T-helper 1 cell treated with Interleukin-12 subunit alpha and Interleukin-12 subunit beta and Interleukin-4 antibody, amounts not matched to agents 30 ng/mL and 1 ng/mL, for 36 hours (primary cell): ENCODE measurements around the gene NUP133. TPM values are rescaled to one million over a fixed set of nuclear protein-coding genes. Genes with fewer than 3 reads are reported as not detected.

Source experiments
- total RNA-seq: library from RNA; stranded (reverse); gene quantifications from 2 replicates; pipeline ENCODE4 v1.2.3, GENCODE V29; 2022

NUP133 gene
- total RNA-seq, 1 donor from 2014 or later, result 37.5 TPM

Other genes with a start within 250 kb of the NUP133 start
- 24.4 and 25.1 TPM in 2 replicates for gene RAB4A, start 237.2 kb downstream of the NUP133 start, total RNA-seq
- 8.4 and 8.8 TPM in 2 replicates for gene CCSAP, start 165.3 kb downstream of the NUP133 start, total RNA-seq
- gene ACTA1, start 74.2 kb downstream of the NUP133 start, total RNA-seq, result 0.15 TPM in 1 of 2 replicates, not detected in the other
- 31.2 and 32.3 TPM in 2 replicates for gene ABCB10, start 50.4 kb upstream of the NUP133 start, total RNA-seq
- gene TAF5L, start 117.8 kb upstream of the NUP133 start, total RNA-seq, result 25.4 and 27.7 TPM in 2 replicates
- gene URB2, start 117.9 kb upstream of the NUP133 start, total RNA-seq, result 17.9 and 19.3 TPM in 2 replicates